HG03045 (cell line): ENCODE results near the gene C1orf232.

Experiments
- ATAC-seq: cut with Tn5 transposase; IDR thresholded peaks from one replicate; pipeline ENCODE4 v1.9.1; 2021; ENCODE audit warnings: mild to moderate bottlenecking, moderate library complexity; ENCODE audit not compliant: unreplicated experiment

The C1orf232 gene

GRCh38 chr1:26168410-26169197, at the start of gene C1orf232:
TSS of gene C1orf232 (minus strand) at chr1:26168963. CDS start at chr1:26168499, 464 bp downstream.
- ATAC-seq: no peak

- ATAC-seq: no peak
Measured at GRCh38 chr1:26215246-26215645, 46.5 kb upstream of the C1orf232 start.

GRCh38 chr1:26213335-26213905, 44.7 kb upstream of the C1orf232 start:
- ATAC-seq: no peak

- ATAC-seq: no peak
Measured at GRCh38 chr1:26212726-26213125, 44.0 kb upstream of the C1orf232 start.

DNA sequence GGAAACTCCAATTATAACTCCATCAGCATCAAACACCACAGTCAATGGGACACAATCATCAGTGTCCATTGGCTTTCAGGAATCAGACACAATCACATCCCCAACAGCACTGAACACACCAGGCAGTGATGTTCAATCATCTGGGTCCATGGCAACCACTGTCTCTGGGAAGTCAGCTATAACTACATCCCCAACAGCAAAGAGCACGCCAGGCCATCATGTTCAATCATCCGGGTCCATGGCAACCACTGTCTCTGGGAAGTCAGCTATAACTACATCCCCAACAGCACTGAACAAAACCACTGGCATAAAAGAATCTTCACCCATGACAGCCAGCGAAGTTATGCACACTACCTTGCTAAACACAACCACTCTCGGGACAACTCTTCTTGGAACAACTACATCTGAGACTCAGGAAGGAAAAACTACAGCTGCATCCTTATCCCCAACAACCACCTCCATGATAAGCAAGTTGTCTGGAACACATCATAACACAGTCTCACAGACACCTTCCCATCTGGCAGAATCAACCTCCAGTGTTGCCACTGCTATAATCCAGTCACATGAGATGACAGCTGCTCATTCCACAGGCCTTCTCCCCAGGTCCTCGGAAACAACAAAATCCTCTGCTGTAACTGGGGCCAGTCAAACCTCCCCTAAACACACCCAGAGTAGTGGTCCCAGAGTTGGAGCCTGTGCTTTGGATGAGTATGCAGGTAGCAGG, 41.5 kb upstream of the C1orf232 start:
- ATAC-seq: no peak

- ATAC-seq: no peak
Measured at GRCh38 chr1:26203642-26204318, 35.0 kb upstream of the C1orf232 start.

DNA sequence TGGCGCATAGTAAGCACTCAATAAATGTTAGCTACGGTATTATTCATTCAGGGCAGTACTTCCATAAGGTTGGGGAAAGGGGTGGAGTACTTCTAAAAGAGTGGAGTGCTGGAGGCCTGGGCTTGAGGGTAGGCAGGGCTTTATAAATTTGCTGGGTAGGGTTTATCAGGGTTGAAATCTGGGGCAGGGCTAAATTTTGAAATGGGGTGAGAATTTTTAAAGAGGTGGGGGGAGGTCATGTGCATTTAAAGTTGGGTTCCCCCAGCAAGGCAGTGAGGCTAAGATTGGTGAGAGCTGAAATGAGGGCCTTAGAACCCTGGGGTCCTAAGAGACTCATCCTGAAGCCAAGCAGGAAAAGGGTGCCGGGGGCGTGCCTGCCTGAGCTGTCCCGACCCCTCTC, 31.6 kb upstream of the C1orf232 start:
- ATAC-seq: no peak

- ATAC-seq: no peak
Measured at GRCh38 chr1:26197813-26198212, 29.1 kb upstream of the C1orf232 start.

- ATAC-seq: no peak
Measured at GRCh38 chr1:26197301-26197700, 28.5 kb upstream of the C1orf232 start.

GRCh38 chr1:26195805-26196204, 27.0 kb upstream of the C1orf232 start:
- ATAC-seq: no peak

- no peak for ATAC-seq
Measured at GRCh38 chr1:26191739-26192138, 23.0 kb upstream of the C1orf232 start.

DNA sequence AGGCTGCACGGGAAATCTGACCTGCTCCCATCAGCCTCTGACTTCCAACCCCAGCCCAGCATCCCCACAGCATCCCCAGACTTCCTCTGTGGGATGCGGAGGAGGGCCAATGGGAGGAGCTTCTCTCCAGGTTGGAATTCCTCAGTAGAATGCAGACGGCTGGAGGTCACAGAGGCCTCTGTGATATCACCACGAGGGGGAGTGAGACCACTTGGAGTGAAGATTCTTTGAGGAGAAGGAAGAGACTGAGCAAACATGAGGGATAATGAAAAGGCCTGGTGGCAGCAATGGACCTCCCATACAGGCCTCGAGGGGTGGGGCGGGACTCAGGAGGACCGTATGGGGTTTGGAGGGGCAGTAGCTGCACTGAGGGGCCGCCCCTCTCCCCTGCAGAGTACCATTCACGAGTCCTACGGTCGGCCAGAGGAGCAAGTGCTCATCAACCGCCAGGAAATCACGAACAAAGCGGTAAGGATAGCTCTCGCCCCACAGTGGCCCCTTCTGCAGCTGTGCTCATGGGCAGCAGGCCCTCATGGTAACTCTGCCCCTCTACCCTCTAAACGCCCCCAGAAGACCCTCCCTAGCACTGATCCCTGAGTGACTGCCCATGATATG, 21.7 kb upstream of the C1orf232 start, which contains the start of gene CATSPER4:
Gene CATSPER4, plus strand, starts transcription at position 230 of the 615 bp plus-strand sequence. Its CDS starts 26 bp downstream, at position 256.
- no peak for ATAC-seq

DNA sequence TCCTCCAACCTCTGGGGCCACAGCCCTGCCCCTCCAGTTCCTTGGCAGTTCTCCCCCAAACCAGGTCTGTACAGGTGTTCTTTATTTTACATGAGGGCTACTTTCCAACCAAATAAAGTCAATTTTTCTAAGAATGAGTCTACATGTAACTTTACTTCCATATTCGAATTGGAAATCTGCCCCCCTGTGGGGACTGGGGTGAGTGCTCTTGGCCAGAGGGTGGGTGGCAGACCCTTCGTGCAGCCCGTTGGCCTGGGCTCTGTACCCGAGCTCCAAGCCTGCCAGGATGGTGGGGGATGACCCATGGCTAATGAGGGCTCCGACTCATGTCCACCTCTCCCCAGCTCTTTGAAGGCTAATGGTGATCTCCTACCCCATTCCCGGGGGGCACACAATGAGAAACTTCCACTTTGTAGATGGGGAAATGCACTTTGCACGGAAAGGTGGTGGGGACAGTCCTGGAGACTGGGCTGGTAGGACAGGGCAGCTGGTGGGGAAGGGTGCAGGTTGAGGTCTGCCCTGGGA, 21.1 kb upstream of the C1orf232 start:
- no peak for ATAC-seq

- no peak for ATAC-seq
Measured at GRCh38 chr1:26189331-26189730, 20.6 kb upstream of the C1orf232 start.

DNA sequence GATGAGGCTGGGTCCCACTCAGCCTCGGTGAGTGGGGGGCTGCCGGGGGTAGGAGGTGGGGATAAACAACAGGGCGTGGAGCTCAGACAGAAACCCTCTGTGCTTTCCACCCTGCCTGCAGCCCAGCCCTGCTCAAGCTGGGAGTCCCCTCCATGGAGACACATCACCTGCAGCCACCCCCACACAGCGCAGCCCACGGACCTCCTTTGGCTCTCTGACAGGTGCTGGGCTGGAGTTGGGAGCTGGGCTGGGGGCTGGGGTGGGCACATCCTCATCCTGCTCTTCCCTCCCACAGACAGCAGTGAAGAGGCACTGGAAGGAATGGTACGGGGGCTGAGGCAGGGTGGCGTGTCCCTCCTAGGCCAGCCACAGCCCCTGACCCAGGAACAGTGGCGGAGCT, 19.7 kb upstream of the C1orf232 start:
- no peak for ATAC-seq

- ATAC-seq: no peak
Measured at GRCh38 chr1:26187882-26188281, 19.1 kb upstream of the C1orf232 start.

DNA sequence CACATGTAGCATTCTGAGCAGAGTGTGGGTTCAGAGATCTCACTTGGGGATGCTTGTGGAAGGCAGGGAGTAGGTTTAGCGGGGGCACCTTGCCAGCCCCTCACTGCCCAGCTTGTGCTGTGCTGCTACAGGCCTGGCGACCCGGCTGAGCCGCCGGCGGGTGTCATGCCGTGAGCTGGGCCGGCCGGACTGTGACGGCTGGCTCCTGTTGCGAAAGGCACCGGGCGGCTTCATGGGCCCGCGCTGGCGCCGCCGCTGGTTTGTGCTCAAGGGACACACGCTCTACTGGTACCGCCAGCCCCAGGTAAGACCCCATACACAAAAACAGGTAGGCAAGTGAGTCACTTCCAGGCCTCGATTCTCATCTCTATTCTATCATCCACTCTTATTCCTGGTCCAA, 16.1 kb upstream of the C1orf232 start:
- no peak for ATAC-seq

DNA sequence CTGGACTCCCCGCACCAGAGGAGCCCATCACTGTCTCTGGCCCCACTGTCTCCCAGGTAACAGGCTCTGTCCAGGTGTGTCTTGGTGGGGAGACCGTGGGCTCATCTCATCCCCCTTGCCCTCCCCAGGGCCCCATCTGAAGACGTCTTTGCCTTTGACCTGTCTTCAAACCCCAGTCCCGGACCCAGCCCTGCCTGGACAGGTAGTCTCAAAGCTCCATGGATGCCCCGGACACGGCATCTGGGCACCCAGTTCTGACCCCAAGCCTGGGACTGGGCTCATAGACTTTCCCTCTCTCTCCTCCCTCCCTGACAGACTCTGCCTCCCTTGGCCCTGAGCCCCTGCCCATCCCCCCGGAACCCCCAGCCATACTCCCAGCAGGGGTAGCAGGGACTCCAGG, 15.3 kb upstream of the C1orf232 start:
- no peak for ATAC-seq

DNA sequence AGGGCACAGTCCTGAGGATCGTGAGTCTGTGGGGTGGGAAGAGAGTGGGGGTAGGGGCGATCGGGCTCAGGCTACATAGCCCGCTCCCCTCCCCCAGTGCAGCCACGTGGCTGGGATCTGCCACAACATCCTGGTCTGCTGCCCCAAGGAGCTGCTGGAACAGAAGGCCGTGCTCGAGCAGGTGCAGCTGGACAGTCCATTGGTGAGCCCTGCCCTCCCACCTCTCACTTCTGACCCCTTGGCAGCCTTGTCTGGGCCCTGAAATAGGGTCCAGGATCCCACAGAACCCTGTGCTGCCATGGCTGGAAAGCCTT, 13.6 kb upstream of the C1orf232 start:
- no peak for ATAC-seq

DNA sequence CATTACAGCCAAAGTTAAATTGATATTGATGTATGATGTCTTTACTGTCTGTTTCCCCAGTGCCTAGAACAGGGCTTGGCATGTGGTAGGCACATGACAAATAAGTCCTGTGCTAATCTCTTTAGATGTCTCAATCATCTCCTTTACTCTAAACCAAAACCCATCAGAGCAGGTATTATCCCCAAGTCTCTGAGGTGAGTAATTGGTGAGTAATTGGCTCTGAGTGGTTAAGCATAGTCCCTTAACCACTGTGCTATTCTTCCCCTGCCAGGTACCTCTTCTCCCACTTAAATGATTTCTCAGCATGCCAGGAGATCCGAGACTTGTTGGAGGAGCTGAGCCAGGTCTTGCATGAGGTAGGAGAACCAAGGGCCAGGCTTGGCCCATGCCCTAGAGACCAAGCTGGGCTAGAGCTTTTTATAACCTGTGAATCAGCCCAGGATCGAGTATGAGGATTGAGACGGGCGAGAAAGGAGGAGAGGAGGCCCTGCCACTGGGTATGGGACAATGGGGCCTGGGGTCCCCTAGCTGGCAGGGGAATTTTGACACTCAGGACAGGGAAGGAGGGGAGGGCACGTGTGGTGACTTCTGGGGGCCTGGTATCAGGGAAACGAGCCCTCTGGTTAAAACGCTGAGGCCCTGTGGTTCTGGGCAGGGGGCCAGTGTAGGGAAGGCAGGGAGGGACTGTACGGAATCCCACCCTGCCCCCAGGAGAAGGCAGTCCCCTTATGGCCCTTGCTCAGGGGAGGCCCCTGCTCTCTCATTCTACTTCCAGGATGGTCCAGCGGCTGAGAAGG, 13.0 kb upstream of the C1orf232 start:
- ATAC-seq: no peak
